HepG2 (cell line): ENCODE data around the gene HEBP1.

Experiments
- JUN ChIP-seq: sonication (generic); formaldehyde crosslinking; IDR thresholded peaks from 2 replicates; pipeline ENCODE4 v1.4.0; 2020; ENCODE audit warnings: mild to moderate bottlenecking, missing genetic modification reagents
- ZSCAN30 ChIP-seq: sonication (generic); formaldehyde crosslinking; IDR thresholded peaks from 2 replicates; pipeline ENCODE4 v1.5.0; 2020; ENCODE audit warnings: mild to moderate bottlenecking, missing genetic modification reagents

DNA sequence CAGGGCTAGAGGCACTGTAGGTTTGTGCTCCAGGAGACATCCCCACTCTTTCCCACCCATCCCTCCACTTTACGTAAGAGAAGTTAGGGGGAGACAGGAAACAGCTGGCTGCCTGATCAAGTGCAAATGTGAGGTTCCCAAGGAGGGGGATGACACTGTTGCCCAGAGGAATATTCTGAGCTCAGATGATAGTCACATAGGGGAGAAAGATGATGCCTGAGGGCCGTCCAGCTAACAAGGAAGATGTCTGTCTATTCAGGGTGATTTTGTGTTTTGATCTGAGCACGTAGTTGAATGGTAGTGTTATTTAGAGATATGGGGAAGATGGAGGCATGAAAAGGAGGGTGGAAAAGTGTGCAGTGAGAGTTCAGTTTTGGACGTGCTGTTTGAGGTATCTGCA, 34.2 kb downstream of the HEBP1 start:
- TF ChIP-seq ZSCAN30 (CRISPR knock-in tag) (no peak), JUN (no peak)
